UCSD-AML1 (cell line): ENCODE data around the gene TMEM147.
"Not testable (repeated sequence)": the region's sequence is repeated elsewhere in the genome, so short reads cannot be mapped to it uniquely, and the experiment has no call there.

Source experiments
- DNase-seq: peaks from one replicate; lab custom pipeline; 2025; ENCODE audit not compliant: unreplicated experiment; lab: John Stamatoyannopoulos, UW

TMEM147 gene

DNA sequence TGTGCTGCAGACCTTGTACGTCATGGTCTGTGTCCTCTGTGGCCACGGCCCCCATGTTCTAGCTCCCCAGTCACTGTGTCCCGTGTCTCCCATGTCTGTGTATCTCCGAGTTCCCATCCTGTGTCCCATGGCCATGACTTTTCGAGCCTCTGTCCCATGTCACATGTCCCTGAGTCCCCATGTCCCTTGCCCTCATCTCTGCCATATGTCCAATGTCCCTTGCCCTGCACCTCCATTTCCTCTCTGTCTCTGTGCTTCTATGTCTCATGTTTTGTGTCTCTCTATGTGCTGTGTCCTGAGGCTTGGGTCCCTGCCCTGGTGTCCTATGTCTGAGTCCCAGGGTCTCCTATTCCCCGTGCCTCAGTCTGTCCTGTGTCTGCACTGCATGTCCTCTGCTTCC lies 16.0 kb downstream of the TMEM147 start:
- DNase-seq: no peak

DNA sequence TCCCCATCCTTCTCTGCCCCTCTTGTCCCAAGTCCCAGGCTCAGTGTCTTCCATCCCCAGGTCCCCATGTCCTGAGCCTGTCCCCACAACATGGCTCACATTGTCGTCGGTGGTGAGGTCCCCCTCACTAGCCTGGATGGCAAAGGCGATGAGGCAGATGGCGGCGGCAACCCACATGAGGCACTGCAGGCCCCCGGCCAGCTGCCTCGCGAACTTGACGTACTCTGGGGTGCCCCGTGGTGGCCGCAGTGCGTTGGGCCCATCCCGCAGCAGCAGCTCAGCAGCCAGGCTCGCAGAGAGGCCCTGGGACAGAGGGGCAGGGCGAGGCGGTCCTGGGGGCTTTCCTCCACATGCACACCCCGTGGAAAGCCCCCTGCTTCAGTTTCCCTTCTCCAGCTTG lies 16.9 kb downstream of the TMEM147 start:
- no peak for DNase-seq

GRCh38 chr19:35562776-35563175 lies 17.4 kb downstream of the TMEM147 start:
- no peak for DNase-seq

- no peak for DNase-seq
These were observed 17.9 kb downstream of the TMEM147 start, which contains the start of gene ATP4A for GRCh38 chr19:35563207-35563829. ATP4A (minus strand) TSS chr19:35563658; CDS start chr19:35563629, 29 bp downstream.

- no peak for DNase-seq
These were observed 19.8 kb downstream of the TMEM147 start for GRCh38 chr19:35565016-35565856.

- DNase-seq: no peak
These were observed 21.3 kb downstream of the TMEM147 start for GRCh38 chr19:35566738-35567137.

- DNase-seq: no peak
These were observed 23.9 kb downstream of the TMEM147 start for GRCh38 chr19:35569281-35569781.

GRCh38 chr19:35571406-35571965 lies 26.1 kb downstream of the TMEM147 start:
- DNase-seq: no peak

GRCh38 chr19:35577918-35578317 lies 32.5 kb downstream of the TMEM147 start:
- no peak for DNase-seq

- DNase-seq: no peak
These were observed 33.3 kb downstream of the TMEM147 start for GRCh38 chr19:35578707-35579106.

DNA sequence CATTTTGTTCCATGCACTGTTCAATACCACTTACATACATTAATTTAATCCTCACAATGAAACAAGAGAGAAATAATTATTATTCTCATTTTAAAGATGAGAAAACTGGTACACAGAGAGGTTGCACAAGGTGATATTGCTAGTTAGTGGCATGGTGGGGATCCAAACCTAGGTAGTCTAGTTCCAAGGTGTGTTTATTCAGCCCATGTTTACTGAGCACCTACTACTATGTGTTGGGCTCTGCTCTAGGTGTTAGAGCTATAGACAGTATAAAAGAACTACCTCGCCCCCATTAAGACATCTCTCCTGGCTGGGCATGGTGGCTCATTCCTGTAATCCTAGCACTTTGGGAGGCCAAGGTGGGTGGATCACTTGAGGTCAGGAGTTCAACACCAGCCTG lies 37.3 kb downstream of the TMEM147 start:
- DNase-seq: no peak

DNA sequence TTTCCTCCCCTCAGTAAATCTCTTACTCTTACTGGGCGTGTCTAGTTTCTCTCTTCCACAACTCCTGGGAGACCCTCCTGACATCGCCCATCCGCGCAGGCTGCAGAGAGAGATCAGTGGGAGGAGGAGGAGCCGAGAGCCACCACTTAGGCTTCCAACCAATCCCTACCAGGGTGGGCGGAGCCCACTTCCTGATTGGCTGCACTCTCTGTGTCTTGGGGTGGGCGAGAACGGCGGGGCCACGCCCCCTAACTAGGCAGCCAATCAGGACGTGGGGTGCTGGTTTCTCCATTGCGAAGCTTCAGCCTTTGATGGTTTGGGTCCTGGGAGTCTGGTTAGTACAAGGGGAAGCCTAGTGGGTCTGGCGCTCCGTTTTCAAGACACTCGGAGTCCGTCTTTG lies 40.4 kb downstream of the TMEM147 start, which contains the start of gene PMIS2:
Gene PMIS2 (plus strand): TSS at position 326 of the 400 bp plus-strand sequence. CDS start 87 bp downstream, outside the sequence.
- no peak for DNase-seq

DNA sequence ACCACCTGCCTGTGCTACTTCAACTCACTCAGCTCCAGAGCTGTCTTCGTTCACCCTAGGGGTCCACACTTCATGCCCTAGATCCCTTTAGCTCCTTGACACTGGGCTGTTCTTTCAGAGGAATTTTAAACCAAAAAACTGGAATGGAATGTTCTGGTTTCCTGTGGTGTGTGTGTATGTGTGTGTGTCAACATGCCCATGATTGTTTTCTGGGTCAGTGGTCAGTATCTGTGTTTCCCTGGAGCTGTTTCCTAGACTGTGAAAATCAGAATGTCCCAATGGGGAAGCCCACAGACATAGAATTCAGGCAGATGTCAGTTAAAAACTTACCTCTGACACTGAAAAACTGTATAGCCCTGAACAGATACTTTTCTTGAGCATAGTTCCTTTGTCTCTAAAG lies 41.9 kb downstream of the TMEM147 start:
- DNase-seq: no peak

- DNase-seq: no peak
These were observed 45.4 kb downstream of the TMEM147 start for GRCh38 chr19:35590875-35591274.

DNA sequence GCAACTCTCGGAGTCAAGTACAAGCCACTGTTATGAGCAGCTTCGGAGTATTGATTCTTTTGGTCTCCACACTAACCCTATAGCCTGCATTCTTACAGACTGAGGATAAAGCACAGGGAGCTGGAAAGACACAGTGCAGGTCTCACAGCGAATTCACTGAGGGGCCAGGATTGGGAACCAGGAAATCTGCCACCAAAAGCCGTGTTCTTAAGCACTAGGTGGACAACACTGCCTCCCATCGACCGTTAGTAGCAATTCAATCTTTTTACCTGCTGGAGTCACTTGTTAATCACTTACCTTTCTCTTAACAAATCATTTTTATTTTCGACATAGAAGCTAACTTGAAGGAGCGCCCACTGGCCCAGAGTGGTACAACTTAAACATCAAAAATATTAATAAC lies 46.8 kb downstream of the TMEM147 start:
- DNase-seq: peak; percentile 23

DNA sequence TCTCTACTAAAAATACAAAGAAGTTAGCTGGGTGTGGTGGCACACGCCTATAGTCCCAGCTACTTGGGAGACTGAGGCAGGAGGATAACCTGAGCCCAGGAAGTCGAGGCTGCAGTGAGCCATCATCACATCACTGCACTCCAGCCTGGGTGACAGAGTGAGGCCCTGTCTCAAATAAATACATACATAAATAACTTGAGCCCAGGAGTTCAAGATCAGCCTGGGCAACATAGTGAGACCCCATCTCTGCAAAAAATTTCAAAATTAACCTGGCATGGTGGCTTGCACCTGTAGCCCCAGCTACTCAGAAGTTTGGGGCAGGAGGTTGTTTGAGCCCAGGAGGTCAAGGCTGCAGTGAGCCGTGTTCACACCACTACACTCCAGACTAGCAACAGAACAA lies 49.6 kb downstream of the TMEM147 start:
- not testable (repeated sequence) for DNase-seq

DNA sequence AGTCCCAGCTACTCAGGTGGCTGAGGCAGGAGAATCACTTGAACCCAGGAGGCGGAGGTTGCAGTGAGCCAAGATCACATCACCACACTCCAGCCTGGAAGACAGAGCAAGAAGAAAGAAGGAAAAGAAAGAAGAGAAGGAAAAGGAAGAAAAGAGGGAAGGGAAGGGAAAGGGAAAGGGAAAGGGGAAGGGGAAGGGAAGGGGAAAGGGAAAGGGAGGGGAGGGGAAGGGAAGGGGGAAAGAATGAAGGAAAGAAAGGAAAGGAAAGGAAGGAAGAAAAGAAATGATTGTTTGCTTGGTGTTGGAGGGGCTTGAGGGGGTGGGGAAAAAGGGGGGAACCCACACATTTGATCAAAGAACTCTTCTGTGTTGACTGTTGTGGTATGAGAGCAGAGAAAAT lies 50.5 kb downstream of the TMEM147 start:
- DNase-seq: no peak

DNA sequence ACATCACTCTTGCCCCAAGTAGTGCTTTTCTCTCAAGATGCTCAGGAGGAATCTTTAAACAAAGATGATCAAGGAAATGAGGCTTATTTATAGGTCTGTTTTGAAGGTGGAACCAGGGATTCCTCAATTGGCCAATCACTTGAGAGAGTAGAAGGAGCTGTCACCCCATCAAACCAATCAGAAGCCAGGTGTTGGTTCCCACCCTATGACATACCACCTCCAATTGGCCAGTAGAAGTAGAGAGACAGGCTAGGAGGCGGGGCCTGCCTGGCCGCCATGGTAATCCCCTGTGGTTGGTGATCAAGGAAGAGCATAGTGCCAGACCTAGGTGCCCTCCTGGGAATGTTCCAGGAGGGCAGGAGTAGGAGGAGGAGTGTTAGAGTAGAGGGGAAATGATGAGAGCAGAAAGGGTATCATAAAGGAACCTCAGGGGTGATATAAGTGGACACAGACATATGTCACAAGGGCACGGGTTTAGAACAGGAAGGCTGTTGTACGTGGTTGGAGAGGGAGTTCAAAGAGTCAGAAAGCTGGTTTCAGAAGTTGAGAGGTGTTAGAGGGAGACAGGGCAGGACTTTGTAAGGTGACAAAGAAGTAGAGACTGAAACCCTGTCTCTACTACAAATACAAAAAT lies 51.1 kb downstream of the TMEM147 start:
- no peak for DNase-seq
